Glutamatergic neuron (in vitro differentiated cells): ENCODE measurements around the gene RELA. TPM values are rescaled to one million over a fixed set of nuclear protein-coding genes. Genes with fewer than 3 reads are reported as not detected.

Experiments used
- DNase-seq: peaks from one replicate; pipeline ENCODE4 v3.0.0; 2022
- H3K27ac Mint-ChIP-seq: one replicate; pipeline ENCODE4 v1.8.0; 2020; ENCODE audit warnings: mild to moderate bottlenecking, mixed read lengths, inconsistent platforms; ENCODE audit not compliant: unreplicated experiment
- H3K27me3 Mint-ChIP-seq: one replicate; pipeline ENCODE4 v1.8.0; 2020; ENCODE audit warnings: mild to moderate bottlenecking, moderate library complexity, mixed read lengths, inconsistent platforms; ENCODE audit not compliant: unreplicated experiment
- H3K36me3 Mint-ChIP-seq: one replicate; pipeline ENCODE4 v1.8.0; 2020; ENCODE audit warnings: mild to moderate bottlenecking, mixed read lengths, inconsistent platforms; ENCODE audit not compliant: unreplicated experiment
- H3K4me1 Mint-ChIP-seq: one replicate; pipeline ENCODE4 v1.8.0; 2020; ENCODE audit warnings: mild to moderate bottlenecking, low read depth, mixed read lengths, inconsistent platforms; ENCODE audit not compliant: unreplicated experiment
- H3K4me3 Mint-ChIP-seq: one replicate; pipeline ENCODE4 v1.8.0; 2020; ENCODE audit warnings: mild to moderate bottlenecking, mixed read lengths, inconsistent platforms; ENCODE audit not compliant: unreplicated experiment
- H3K9me3 Mint-ChIP-seq: one replicate; pipeline ENCODE4 v1.8.0; 2020; ENCODE audit warnings: mild to moderate bottlenecking, moderate library complexity, mixed read lengths, inconsistent platforms; ENCODE audit not compliant: unreplicated experiment
- CTCF ChIP-seq: fragments of 200-600 bp; sonication (generic); IDR thresholded peaks from one replicate; pipeline ENCODE4 v1.5.0; 2021; ENCODE audit not compliant: partially characterized antibody, unreplicated experiment
- total RNA-seq: library from RNA; stranded (reverse); fragmentation: NEBNext Ultra II Directional; extraction: Animal tissue kit (Norgen Biotek cat#: 25700); gene quantifications from one replicate; pipeline ENCODE4 v1.2.1, GENCODE V29; 2021; ENCODE audit not compliant: unreplicated experiment

Gene RELA
- total RNA-seq, 1 donor from 2014 or later, result 61.2 TPM

GRCh38 chr11:65613091-65613928 lies 49.4 kb downstream of the RELA start:
- no peak for DNase-seq
- TF ChIP-seq CTCF, result no peak
- Mint-ChIP-seq H3K4me3 (peak overlapping the region; percentile 46), H3K36me3 (no peaks in the 10 kb centered on the region), H3K27ac (no peak overlapping the region), H3K9me3 (peaks cover 21% of the 10 kb centered on the region), H3K27me3 (peaks cover 19% of the 10 kb centered on the region), H3K4me1 (peaks cover 18% of the 10 kb centered on the region)

- Mint-ChIP-seq H3K36me3 (no peaks in the 10 kb centered on the region), H3K4me1 (peaks cover 18% of the 10 kb centered on the region), H3K27me3 (peaks cover 19% of the 10 kb centered on the region), H3K9me3 (peaks cover 21% of the 10 kb centered on the region), H3K4me3 (peak overlapping the region; percentile 89), H3K27ac (no peak overlapping the region)
- no peak for TF ChIP-seq CTCF
- DNase-seq, result no peak
These were observed 50.0 kb downstream of the RELA start for GRCh38 chr11:65612691-65613090.

GRCh38 chr11:65611758-65612603 lies 50.7 kb downstream of the RELA start:
- peaks cover 21% of the 10 kb centered on the region for H3K9me3 Mint-ChIP-seq
- H3K27me3 Mint-ChIP-seq, result peaks cover 19% of the 10 kb centered on the region
- no peaks in the 10 kb centered on the region for H3K36me3 Mint-ChIP-seq
- H3K4me1 Mint-ChIP-seq, result peaks cover 18% of the 10 kb centered on the region
- no peak for TF ChIP-seq CTCF
- peak overlapping the region; percentile 1 for H3K27ac Mint-ChIP-seq
- DNase-seq, result no peak
- peak overlapping the region; percentile 89 for H3K4me3 Mint-ChIP-seq

- H3K4me1 Mint-ChIP-seq, result peaks cover 19% of the 10 kb centered on the region
- H3K4me3 Mint-ChIP-seq, result peak overlapping the region; percentile 18
- DNase-seq, result no peak
- no peaks in the 10 kb centered on the region for H3K36me3 Mint-ChIP-seq
- no peak for TF ChIP-seq CTCF
- H3K9me3 Mint-ChIP-seq, result peaks cover 14% of the 10 kb centered on the region
- peaks cover 11% of the 10 kb centered on the region for H3K27me3 Mint-ChIP-seq
- no peak overlapping the region for H3K27ac Mint-ChIP-seq
These were observed 51.5 kb downstream of the RELA start for GRCh38 chr11:65611028-65611757.
